Measurements from ENCODE around the gene RHOC.
A peak's percentile ranks its signal among the peaks of the same experiment; 100 is the strongest.

The RHOC gene

DNA sequence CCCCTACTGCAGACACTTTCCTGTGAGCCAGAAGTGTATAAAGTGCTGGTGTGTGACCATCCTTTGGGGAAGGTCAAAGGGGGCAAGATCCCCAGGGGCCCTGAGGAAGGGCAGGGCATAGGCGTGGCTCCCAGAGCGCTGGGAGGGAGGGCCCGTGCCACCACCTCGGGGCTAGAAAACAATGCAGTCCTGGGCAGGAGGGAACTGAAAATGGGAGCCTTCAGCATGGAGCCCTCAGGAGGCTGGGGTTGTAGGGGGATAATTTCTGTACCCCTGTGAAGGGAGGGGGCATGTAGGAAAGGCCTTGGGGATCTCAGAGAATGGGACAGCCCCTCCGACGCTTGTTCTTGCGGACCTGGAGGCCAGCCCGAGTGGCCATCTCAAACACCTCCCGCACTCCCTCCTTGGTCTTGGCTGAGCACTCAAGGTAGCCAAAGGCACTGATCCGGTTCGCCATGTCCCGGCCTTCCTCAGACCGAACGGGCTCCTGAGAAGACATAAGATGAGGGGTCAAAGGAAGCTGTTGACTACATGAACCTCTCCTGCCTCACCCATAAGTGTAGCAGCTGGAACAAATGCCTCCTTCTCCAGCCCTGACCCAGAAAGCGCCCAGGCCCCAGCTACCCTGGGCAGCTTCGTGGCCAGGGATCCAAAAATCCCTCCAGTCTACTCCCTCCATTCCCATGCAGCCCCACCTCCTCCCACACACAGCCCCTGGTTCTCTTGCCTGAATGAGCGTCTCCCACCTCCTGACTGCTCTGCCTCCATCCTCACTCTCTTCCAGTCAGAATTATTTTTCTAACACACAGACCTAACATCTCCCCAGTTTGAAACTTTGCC lies 5.5 kb downstream of the RHOC start:
- no peak for DNase-seq

- peak; percentile 28 for DNase-seq
These were observed 6.4 kb downstream of the RHOC start for GRCh38 chr1:112700290-112701226.

- no peak for DNase-seq
These were observed 7.3 kb downstream of the RHOC start for GRCh38 chr1:112699425-112700144.

DNA sequence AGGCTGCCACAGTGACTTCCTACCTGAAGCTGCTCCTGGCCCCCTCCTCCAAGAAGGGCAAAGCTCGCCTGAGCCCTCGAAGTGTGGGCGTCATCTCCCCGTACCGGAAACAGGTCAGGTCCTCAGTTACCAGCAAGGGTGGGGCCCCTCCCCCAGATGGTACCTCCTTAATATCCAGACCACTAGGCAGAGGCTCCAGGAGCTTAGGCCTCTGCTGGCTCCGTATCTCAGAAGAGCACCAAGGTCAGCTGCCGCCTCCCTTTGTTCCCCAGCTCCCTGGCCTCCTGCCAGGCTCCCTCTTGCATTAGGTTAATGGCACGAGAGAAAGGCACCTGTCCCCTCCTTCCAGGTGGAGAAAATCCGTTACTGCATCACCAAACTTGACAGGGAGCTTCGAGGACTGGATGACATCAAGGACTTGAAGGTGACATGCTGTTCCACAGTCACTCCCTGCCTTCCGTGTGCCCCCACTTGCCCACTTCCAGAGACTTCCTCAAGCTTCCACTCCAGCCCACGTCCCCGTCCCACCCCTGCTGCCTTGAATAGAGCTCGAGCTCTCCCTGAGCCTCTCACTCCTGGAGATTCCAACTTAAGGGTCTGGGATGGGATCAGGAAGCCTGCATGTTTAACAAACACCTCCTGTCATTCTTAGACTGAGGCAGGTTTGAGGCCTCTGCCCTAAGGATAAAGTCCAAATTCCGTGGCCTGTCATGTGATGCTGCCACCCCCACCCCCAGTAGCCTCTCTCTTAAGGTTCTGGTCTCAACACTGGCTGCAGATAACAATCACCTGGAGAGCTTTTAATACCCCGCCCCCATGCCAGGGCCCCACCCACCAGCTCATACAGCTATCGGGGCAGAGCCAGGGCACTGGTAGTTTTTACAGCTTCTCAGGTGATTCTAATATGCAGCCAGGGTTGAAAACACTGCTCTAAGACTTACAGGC lies 8.3 kb downstream of the RHOC start:
- peak; percentile 94 for DNase-seq

DNA sequence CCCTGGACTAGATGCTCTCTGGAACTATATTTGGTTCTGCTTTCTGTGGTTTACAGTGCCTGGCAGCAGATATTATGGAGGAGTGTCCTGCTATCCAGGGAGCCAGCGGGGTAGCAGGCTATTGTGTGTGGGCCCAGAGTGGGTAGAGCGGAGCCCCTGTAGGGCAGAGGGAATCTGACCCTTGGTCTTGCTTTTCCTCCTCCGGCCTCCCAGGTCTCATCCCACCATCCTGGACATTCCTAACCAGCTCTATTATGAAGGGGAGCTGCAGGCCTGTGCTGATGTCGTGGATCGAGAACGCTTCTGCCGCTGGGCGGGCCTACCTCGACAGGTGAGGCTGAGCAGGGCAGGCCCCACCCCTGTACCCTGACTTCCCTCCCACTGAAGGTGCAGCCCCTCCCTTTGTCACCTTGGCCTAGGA lies 9.1 kb downstream of the RHOC start:
- no peak for DNase-seq

DNA sequence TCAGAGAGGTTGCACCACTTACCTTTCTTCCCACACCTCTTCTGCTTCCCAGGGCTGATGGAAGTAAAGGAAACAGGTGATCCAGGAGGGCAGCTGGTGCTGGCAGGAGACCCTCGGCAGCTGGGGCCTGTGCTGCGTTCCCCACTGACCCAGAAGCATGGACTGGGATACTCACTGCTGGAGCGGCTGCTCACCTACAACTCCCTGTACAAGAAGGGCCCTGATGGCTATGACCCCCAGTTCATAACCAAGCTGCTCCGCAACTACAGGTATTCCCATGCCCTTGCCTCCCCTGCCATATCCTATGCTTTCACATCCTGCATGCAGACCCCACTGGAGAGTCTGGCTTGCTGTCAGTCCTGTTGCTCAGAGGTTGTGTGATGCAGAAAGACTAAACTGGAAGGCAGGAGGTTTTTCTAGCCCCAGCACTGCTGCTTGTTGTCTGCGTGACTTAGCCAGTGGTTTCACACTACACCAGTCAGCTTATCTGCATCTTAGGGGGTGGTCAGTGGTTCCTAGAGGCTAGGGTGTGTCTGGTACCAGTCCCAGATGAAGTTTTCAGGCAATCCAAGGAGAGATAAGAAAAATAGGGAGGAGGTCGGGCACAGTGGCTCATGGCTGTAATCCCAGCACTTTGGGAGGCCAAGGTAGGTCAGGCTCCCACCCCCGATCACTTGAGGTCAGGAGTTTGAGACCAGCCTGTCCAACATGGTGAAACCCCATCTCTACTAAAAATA lies 10.2 kb downstream of the RHOC start:
- DNase-seq: no peak

- no peak for DNase-seq
These were observed 11.7 kb downstream of the RHOC start for GRCh38 chr1:112695276-112695675.

DNA sequence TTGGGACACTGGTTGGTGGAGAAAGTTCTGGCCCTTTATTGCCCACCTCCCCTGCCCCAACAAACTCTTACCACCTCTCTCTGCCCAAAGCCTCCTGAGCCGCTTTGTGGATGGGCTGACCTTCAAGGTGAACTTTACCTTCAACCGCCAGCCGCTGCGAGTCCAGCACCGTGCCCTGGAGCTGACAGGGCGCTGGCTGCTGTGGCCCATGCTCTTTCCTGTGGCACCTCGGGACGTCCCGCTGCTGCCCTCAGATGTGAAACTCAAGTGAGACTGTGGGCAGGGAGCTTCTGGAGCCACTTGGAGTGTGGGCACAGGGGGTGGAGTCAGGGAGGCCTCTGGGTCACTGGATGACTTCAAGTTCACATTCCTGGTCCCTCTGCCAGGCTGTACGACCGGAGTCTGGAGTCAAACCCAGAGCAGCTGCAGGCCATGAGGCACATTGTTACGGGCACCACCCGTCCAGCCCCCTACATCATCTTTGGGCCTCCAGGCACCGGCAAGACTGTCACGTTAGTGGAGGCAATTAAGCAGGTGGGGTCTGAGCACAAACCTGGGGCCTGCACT lies 12.5 kb downstream of the RHOC start:
- DNase-seq: no peak

- DNase-seq: no peak
These were observed 13.1 kb downstream of the RHOC start for GRCh38 chr1:112693821-112694220.

DNA sequence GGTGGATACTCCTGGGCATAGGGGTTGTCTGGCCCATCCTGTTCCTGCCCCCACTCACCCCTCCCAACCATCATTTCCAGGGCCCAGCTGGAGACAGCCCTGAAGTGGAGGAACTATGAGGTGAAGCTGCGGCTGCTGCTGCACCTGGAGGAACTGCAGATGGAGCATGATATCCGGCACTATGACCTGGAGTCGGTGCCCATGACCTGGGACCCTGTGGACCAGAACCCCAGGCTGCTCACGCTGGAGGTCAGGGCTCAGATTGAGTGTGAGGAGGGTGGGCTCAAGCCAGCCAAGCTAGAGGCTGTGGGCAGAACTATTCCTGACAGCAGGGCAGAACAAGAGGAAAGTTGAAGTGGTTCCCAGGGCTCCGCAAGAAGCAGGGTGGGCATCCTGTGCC lies 14.2 kb downstream of the RHOC start:
- DNase-seq: no peak

- no peak for DNase-seq
These were observed 17.1 kb downstream of the RHOC start for GRCh38 chr1:112689842-112690237.

- DNase-seq: no peak
These were observed 17.6 kb downstream of the RHOC start for GRCh38 chr1:112689196-112689841.

GRCh38 chr1:112688781-112689193 lies 18.1 kb downstream of the RHOC start:
- no peak for DNase-seq

- DNase-seq: no peak
These were observed 19.0 kb downstream of the RHOC start for GRCh38 chr1:112687785-112688496.

GRCh38 chr1:112687361-112687760 lies 19.6 kb downstream of the RHOC start:
- DNase-seq: no peak

GRCh38 chr1:112686835-112687234 lies 20.1 kb downstream of the RHOC start:
- no peak for DNase-seq

GRCh38 chr1:112686417-112686816 lies 20.5 kb downstream of the RHOC start:
- no peak for DNase-seq

DNA sequence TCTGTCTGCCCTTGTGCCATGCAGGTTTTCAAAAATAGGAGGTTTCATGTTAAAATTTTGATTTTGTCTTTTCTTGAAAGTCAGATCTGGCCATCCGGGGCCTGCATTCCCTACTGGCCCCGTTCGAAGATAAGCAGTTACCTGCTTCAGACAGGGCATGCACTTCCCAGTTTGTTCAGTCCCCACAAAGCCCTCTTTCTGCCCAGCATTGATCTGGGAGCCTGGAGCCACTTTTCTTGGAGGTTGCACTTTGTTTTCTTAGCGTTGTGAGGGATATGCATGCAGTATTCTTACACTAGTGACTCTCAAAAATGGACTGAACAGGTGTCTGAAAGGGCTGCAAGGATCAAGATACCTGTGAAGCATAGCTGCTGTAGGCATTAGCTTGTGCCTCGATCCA lies 21.0 kb downstream of the RHOC start:
- DNase-seq: no peak

DNA sequence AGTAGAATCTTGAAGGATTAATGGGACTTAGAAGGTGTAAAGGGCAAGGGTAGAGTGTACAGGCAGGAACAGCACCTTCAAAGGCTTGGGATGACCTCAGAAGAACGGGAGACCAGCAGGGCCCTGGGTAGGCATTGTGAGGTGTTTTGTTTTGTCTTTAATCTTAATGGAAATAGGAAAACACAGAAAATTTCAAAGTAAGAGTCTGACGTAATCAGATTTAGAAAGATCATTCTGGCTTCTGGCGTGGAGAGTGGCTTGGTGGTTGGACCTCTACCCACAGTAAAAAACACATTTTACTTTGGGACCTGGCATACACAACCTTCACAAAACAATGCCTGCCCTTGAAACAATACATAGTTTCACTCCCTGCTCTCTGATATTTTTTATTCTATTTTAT lies 28.3 kb downstream of the RHOC start:
- no peak for DNase-seq

DNA sequence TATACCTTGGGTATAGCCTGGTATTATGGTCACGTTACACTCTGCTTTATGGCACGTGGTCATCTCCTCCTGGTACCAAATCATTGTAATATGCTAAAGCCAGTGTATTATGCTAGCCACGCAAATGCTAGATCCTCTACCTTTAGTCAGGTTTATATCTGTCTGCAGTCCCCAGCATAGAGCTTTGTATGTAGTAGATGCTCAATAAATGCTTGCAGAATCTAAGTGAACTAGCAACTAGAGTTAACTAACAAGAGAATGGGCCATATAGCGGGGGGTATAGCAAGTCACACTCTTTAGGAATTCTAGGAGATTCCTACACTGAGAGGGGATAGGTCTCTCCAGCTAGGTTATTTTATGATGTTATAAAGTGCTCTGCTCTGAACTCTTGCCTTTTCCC lies 29.4 kb downstream of the RHOC start:
- no peak for DNase-seq
